Natural killer cell (primary cell): ENCODE data around the gene DCDC1. TPM values are rescaled to one million over a fixed set of nuclear protein-coding genes. Genes with fewer than 3 reads are reported as not detected.

Experiments
- ATAC-seq, 3 donors: fragments of 150-1000 bp in 2 of 3; fragments of 200-7000 bp in 1 of 3; cut with Tn5 transposase; 1 replicate in 1 of 3; 2 replicates in 2 of 3; pipeline ENCODE4 v1.10.0; 2021; ENCODE audit warnings: mild to moderate bottlenecking in 2 of 3, moderate library complexity in 2 of 3
- DNase-seq, 2 donors: peaks; one replicate each; pipeline versions ENCODE4 v3.0.0 to v3.0.0-alpha.2; 2013 to 2021; ENCODE audit warnings: mixed read lengths in 1 of 2
- H3K27ac ChIP-seq: one replicate; pipeline ENCODE4 v1.5.1; 2013; ENCODE audit warnings: mild to moderate bottlenecking, low read length
- H3K27me3 ChIP-seq: one replicate; pipeline ENCODE4 v1.6.1; 2013; ENCODE audit warnings: low read length; ENCODE audit not compliant: control insufficient read depth, insufficient read depth
- H3K36me3 ChIP-seq: one replicate; pipeline ENCODE4 v1.6.1; 2013; ENCODE audit warnings: low read length; ENCODE audit not compliant: control insufficient read depth, insufficient read depth
- H3K4me1 ChIP-seq: one replicate; pipeline ENCODE4 v1.6.1; 2013; ENCODE audit warnings: low read length; ENCODE audit not compliant: control insufficient read depth, insufficient read depth
- H3K4me3 ChIP-seq: one replicate; pipeline ENCODE4 v1.5.1; 2013; ENCODE audit warnings: low read length
- H3K9me3 ChIP-seq: one replicate; pipeline ENCODE4 v1.6.1; 2013; ENCODE audit warnings: low read length; ENCODE audit not compliant: control insufficient read depth, insufficient read depth
- H3K27ac Mint-ChIP-seq, 2 donors: one replicate each; pipeline ENCODE4 v1.8.0; 2022; ENCODE audit warnings: mild to moderate bottlenecking in 2 of 2, mixed read lengths in 2 of 2, moderate library complexity in 1 of 2
- H3K27me3 Mint-ChIP-seq, 2 donors: one replicate each; pipeline ENCODE4 v1.8.0; 2022; ENCODE audit warnings: low read depth in 2 of 2, mixed read lengths in 2 of 2
- H3K36me3 Mint-ChIP-seq: one replicate; pipeline ENCODE4 v1.8.0; 2022; ENCODE audit warnings: mixed read lengths
- H3K4me1 Mint-ChIP-seq, 2 donors: one replicate each; pipeline ENCODE4 v1.8.0; 2022; ENCODE audit warnings: mixed read lengths in 2 of 2
- H3K4me3 Mint-ChIP-seq: one replicate; pipeline ENCODE4 v1.8.0; 2022; ENCODE audit warnings: mild to moderate bottlenecking, moderate library complexity, mixed read lengths
- H3K9me3 Mint-ChIP-seq, 2 donors: one replicate each; pipeline ENCODE4 v1.8.0; 2022; ENCODE audit warnings: mixed read lengths in 2 of 2
- WGBS: methylation state at CpG from one replicate; pipeline ENCODE4 v1.1.7; 2013; ENCODE audit warnings: missing lambda C conversion rate; ENCODE audit not compliant: insufficient coverage; 5-methylcytosine and 5-hydroxymethylcytosine counted together
- intact Hi-C: fragments of 100-400 bp; cut with micrococcal nuclease; formaldehyde crosslinking; loops from one replicate; pipeline ENCODE4 v1.14.2; 2022
- total RNA-seq, 4 donors: library from RNA; stranded (reverse); fragments of 120-200 nt in 1 of 4; gene quantifications; one replicate each; pipeline versions ENCODE4 v1.2.3 to v1.2.4, GENCODE V29; 2013 to 2022
- TF ChIP-seq, protein P1 (sequence below): fragments of 200-600 bp; IDR thresholded peaks from one replicate; pipeline ENCODE4 v1.8.0; 2022; ENCODE audit warnings: antibody characterized with exemption

DCDC1 gene
- total RNA-seq, 3 donors from 2014 or later (not counting 1 experiment from before 2014, with no cell fraction given) = not detected

DNA sequence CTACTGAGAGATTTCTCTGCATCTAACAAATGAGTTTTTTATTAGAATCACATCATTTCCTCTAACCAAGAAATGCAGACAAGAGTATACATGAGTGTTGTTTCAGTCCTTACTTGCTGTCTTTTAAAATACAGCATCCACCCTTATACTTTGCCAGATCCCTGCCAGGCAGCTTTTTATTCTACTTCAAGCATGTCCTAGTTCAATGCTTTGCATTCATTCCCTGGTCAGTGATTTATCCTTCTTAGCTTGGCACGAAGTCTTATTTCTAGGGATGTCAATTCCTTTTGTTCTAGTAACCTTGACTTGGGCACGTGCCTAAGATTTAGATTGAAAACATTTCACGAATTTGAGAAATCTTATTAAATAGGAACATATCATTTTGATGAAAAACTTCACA, 476.2 kb downstream of the DCDC1 start:
- TF ChIP-seq, protein P1, sequence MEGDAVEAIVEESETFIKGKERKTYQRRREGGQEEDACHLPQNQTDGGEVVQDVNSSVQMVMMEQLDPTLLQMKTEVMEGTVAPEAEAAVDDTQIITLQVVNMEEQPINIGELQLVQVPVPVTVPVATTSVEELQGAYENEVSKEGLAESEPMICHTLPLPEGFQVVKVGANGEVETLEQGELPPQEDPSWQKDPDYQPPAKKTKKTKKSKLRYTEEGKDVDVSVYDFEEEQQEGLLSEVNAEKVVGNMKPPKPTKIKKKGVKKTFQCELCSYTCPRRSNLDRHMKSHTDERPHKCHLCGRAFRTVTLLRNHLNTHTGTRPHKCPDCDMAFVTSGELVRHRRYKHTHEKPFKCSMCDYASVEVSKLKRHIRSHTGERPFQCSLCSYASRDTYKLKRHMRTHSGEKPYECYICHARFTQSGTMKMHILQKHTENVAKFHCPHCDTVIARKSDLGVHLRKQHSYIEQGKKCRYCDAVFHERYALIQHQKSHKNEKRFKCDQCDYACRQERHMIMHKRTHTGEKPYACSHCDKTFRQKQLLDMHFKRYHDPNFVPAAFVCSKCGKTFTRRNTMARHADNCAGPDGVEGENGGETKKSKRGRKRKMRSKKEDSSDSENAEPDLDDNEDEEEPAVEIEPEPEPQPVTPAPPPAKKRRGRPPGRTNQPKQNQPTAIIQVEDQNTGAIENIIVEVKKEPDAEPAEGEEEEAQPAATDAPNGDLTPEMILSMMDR = no peak
- Mint-ChIP-seq H3K9me3 (no peaks in the 10 kb centered on the region), H3K36me3 (no peaks in the 10 kb centered on the region), H3K27me3 (peaks cover 3 to 6% of the 10 kb centered on the region in 2 donors), H3K27ac (no peak overlapping the region), H3K4me1 (no peaks in the 10 kb centered on the region), H3K4me3 (no peak overlapping the region)
- intact Hi-C loops = no loop called here
- ATAC-seq = no peak
- 85% methylated on average over 3 of the region's 3 CpGs for WGBS
- Histone ChIP-seq H3K9me3 (no peaks in the 10 kb centered on the region), H3K36me3 (no peaks in the 10 kb centered on the region), H3K27me3 (no peaks in the 10 kb centered on the region), H3K4me1 (no peaks in the 10 kb centered on the region), H3K27ac (no peak overlapping the region), H3K4me3 (no peak overlapping the region)
- DNase-seq = no peak

DNA sequence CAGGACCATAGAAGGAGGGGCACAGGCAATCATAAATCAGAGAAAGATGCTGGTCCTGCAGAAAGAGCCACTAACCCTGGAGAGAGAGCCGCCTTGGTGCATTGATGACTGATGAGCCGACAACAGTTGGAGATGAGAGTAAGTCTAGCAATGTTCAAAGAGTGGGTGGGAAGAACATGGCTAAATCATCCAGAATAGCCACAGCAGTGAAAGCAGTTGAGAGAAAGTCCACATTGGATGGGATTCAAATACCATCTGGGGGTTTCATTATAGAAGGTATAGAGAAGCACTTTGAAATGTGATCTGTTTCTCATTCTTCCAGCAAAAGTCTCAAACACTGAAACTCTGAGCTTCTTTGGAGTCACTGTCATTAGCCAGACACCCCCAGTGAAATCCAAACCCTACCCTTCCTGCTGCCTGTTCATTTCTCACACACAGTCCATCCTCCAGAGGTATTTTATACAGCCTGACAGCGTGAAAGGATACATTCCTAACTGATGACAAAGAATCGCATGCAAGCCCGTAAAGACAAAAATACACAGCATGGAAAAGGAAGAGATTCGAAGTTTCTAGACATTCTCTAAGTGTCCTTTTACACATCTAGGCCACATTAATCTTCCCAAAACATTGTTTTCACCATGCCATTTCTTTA, 480.3 kb downstream of the DCDC1 start:
- Histone ChIP-seq H3K36me3 (no peaks in the 10 kb centered on the region), H3K4me1 (no peaks in the 10 kb centered on the region), H3K4me3 (no peak overlapping the region), H3K27ac (no peak overlapping the region), H3K9me3 (no peaks in the 10 kb centered on the region), H3K27me3 (no peaks in the 10 kb centered on the region)
- ATAC-seq (no peak), DNase-seq (no peak)
- TF ChIP-seq, protein P1 = no peak
- Mint-ChIP-seq H3K4me3 (no peak overlapping the region), H3K27me3 (peaks cover 3 to 6% of the 10 kb centered on the region in 2 donors), H3K27ac (no peak overlapping the region), H3K4me1 (no peaks in the 10 kb centered on the region), H3K9me3 (peaks cover 0 to 4% of the 10 kb centered on the region in 2 donors), H3K36me3 (no peaks in the 10 kb centered on the region)
- whole genome bisulfite sequencing = 91% methylated on average over 6 of the region's 6 CpGs
- intact Hi-C loops = no loop called here

DNA sequence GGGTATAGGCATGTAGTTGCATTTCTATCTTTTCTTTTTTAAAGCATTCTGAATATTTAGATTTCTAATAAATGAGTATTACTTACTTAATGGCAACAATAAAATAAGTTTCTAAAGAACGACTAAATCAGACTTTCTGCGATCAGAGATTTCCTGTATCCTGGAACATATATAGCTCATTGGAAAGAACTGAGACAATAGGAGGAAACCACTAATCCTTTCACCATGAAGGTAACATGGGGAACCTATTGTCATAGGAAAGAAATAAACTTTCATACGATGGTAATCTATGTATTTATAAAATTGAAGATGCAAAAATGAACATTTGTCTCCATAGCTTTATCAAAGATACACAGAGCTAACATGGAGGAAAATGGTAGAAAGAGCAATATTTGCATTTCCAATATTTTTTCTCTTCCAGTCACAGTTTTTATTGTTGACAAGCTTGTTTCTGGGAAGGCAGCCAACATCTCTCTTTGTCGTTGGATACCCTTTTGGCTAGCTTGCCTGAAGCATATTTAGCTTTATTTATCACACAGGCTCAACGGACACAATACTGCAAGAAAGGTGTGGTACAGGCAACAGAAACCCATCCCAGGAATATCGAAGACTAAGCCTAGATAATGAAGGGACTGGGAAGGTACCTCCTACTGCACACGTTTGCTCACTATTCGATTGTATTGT, 490.1 kb downstream of the DCDC1 start:
- no peaks in the 10 kb centered on the region for H3K36me3 Mint-ChIP-seq
- no peaks in the 10 kb centered on the region for H3K9me3 Mint-ChIP-seq
- H3K27me3 Mint-ChIP-seq = peaks cover 0 to 20% of the 10 kb centered on the region in 2 donors
- WGBS = 70% methylated on average over 5 of the region's 8 CpGs
- ATAC-seq = no peak
- no peaks in the 10 kb centered on the region for H3K27me3 ChIP-seq
- H3K27ac Mint-ChIP-seq = no peak overlapping the region
- H3K4me1 Mint-ChIP-seq = no peaks in the 10 kb centered on the region
- no peaks in the 10 kb centered on the region for H3K4me1 ChIP-seq
- no peak for DNase-seq
- intact Hi-C loops = no loop called here
- H3K9me3 ChIP-seq = no peaks in the 10 kb centered on the region
- H3K36me3 ChIP-seq = no peaks in the 10 kb centered on the region
- TF ChIP-seq, protein P1 = no peak
- H3K4me3 Mint-ChIP-seq = no peak overlapping the region
- H3K4me3 ChIP-seq = no peak overlapping the region
- no peak overlapping the region for H3K27ac ChIP-seq
